HG02759 (cell line): ENCODE measurements around the gene FARP2.
A peak's percentile ranks its signal among the peaks of the same experiment; 100 is the strongest.
"Not testable (repeated sequence)": the region's sequence is repeated elsewhere in the genome, so short reads cannot be mapped to it uniquely, and the experiment has no call there.

Source experiments
- ATAC-seq: cut with Tn5 transposase; IDR thresholded peaks from one replicate; pipeline ENCODE4 v1.9.1; 2021; ENCODE audit warnings: mild to moderate bottlenecking, moderate library complexity; ENCODE audit not compliant: unreplicated experiment

FARP2 gene

GRCh38 chr2:241399941-241400922, 44.1 kb downstream of the FARP2 start:
- no peak for ATAC-seq

GRCh38 chr2:241408849-241409248, 52.8 kb downstream of the FARP2 start:
- no peak for ATAC-seq

- ATAC-seq: no peak
Measured at GRCh38 chr2:241410739-241411176, 54.7 kb downstream of the FARP2 start.

- no peak for ATAC-seq
Measured at GRCh38 chr2:241412144-241412543, 56.1 kb downstream of the FARP2 start.

GRCh38 chr2:241413501-241413900, 57.4 kb downstream of the FARP2 start:
- not testable (repeated sequence) for ATAC-seq

GRCh38 chr2:241413929-241414580, 58.0 kb downstream of the FARP2 start:
- no peak for ATAC-seq

GRCh38 chr2:241415196-241415595, 59.1 kb downstream of the FARP2 start:
- ATAC-seq: no peak

GRCh38 chr2:241417626-241418025, 61.5 kb downstream of the FARP2 start:
- ATAC-seq: no peak

- no peak for ATAC-seq
Measured at GRCh38 chr2:241421330-241421729, 65.2 kb downstream of the FARP2 start.

GRCh38 chr2:241421942-241422341, 65.9 kb downstream of the FARP2 start:
- not testable (repeated sequence) for ATAC-seq

- ATAC-seq: no peak
Measured at GRCh38 chr2:241422350-241422749, 66.3 kb downstream of the FARP2 start.

- ATAC-seq: not testable (repeated sequence)
Measured at GRCh38 chr2:241423489-241423888, 67.4 kb downstream of the FARP2 start.

GRCh38 chr2:241425368-241425767, 69.3 kb downstream of the FARP2 start:
- no peak for ATAC-seq

GRCh38 chr2:241430178-241430577, 74.1 kb downstream of the FARP2 start:
- ATAC-seq: no peak

GRCh38 chr2:241432824-241433448, 76.9 kb downstream of the FARP2 start:
- ATAC-seq: no peak

- no peak for ATAC-seq
Measured at GRCh38 chr2:241437179-241437578, 81.1 kb downstream of the FARP2 start.

- no peak for ATAC-seq
Measured at GRCh38 chr2:241441492-241441891, 85.4 kb downstream of the FARP2 start.

- peak; percentile 39 for ATAC-seq
Measured at GRCh38 chr2:241443486-241444223, 87.6 kb downstream of the FARP2 start.

- no peak for ATAC-seq
Measured at GRCh38 chr2:241445426-241445825, 89.3 kb downstream of the FARP2 start.

- ATAC-seq: not testable (repeated sequence)
Measured at GRCh38 chr2:241450092-241450491, 94.0 kb downstream of the FARP2 start.
